LHCN-M2 (cell line): ENCODE results near the gene STX12. TPM values are rescaled to one million over a fixed set of nuclear protein-coding genes. Genes with fewer than 3 reads are reported as not detected.
"Not testable (repeated sequence)": the region's sequence is repeated elsewhere in the genome, so short reads cannot be mapped to it uniquely, and the experiment has no call there.

Source experiments
- DNase-seq: peaks from one replicate; pipeline ENCODE4 v3.0.0-alpha.2; 2012; ENCODE audit warnings: low read depth
- total RNA-seq: library from RNA; depleted of rRNA; stranded (reverse); fragments of >200 nt; gene quantifications from 2 replicates; pipeline ENCODE4 v1.2.3, GENCODE V29; 2014

STX12 gene
- total RNA-seq, 1 experiment from 2014 or later = 41.4 TPM

DNA sequence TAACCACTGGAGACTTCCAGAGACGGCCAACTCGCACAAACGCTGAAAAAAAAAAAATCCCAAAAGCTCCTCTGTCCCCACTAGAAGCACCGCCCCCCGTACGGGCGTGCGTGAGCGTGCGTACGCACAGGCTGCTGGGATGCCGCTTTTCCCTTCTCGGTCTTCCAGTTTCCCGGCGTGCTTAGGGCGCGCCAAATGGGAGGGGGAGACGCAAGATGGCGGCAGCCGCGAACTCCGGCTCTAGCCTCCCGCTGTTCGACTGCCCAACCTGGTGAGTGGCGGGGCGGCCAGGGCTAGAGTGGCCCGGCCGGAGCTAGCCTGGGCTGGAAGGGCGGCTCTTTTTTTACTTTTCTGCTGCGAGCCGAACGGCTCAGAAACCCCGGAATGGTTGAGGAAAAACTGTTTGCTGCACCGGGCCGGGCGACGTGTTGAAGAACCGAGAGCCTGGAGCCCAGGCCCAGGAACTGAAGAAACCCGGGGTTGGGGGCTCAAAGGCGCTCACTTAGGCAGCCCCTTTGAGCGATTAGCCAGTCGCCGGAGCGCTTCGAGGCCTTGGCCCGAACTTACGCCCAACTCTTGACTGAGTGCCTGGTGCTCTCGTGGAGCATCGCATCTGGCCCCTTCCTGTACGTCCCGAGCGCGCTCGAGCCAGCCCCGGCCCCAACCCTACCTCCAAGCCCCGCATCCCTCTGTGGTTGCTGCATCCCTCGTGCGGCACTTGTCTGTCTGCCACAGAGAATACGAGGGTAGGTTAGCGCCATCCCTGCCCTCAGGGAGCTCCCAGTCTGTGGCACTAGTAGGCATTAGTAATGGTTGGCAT lies 57.8 kb downstream of the STX12 start, which contains the start of gene PPP1R8:
TSS of gene PPP1R8 (plus strand) at position 162 of the 820 bp plus-strand sequence. CDS start at position 216, 54 bp downstream.
- DNase-seq = peak; percentile 96

DNA sequence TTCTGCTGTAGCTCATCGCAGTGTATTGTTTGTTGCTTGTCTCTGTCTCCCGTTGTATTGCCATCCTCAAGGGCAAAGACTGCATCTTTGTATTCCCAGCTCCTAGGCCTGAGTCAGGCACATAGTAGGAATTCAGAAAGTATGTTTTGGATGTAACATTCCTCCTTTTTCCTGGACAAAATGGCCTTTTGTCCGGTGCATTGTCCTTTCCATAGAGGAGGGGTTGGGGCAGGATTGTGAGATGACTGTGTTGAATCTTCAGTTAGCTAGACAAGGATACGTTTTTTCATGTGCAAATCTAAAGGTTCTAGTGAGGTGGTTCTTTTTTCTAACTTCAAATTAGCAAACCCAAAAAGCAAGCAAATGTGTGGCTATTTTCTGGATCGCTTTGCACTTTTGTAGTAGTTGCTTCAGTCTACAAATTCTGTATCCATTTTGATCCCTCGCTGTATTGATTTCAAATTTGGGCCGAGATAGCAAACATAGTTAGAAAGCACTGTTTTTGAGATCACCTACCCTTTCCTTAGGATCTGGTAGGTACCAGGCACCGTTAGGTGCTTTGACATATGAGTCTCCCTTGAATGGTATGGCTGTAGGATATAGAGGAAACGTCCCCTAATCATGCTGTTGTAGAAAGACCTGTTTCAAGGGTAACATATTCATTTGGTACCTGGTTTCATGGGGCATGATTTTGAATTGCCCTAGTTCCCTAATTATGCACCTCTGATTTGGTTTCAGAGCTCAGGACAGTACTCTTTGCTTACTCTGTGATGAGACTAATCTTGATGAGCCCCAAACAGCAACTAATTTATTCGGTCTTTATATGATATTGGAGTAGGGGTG lies 58.8 kb downstream of the STX12 start:
- peak; percentile 19 for DNase-seq

GRCh38 chr1:27832762-27833161 lies 59.7 kb downstream of the STX12 start:
- DNase-seq = peak; percentile 32

GRCh38 chr1:27833470-27833869 lies 60.5 kb downstream of the STX12 start:
- DNase-seq = no peak

DNA sequence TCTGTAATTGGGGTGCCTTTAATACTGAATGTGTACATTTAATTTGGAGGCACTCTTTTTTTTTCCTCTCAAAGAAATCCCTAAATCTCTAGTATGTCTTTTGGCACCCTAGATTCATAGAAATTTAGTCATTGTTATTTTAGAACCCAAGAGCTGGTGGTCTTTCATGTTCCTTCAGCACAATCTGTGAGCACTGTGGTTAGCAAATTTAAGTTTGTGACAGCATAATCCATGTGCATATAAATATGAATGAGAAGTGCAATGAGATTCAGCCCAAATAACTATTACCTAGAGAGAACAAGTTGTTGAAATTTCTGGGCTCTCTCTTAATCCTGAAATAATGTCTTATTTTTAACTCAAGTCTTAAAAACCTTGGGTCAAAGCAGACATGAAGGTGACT lies 62.0 kb downstream of the STX12 start:
- no peak for DNase-seq

GRCh38 chr1:27835501-27835900 lies 62.5 kb downstream of the STX12 start:
- no peak for DNase-seq

GRCh38 chr1:27849951-27850350 lies 76.9 kb downstream of the STX12 start:
- no peak for DNase-seq

DNA sequence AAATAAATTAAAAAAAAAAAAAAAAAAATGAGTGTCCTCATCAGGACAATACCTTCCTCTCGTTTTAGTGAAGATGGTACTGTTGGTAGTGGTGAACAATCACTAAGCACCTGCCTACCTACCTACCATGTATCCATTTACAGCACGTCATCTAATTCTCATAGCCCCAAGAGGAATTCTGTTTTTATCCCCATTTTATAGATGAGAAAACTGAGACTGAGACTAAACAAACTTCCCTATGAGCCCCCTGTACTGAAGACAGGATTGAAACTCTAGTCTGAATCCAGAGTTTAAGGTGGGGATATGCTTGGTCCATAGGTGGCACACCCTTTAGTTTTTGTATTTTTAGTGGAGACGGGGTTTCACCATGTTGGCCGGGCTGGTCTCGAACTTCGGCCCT lies 82.1 kb downstream of the STX12 start:
- no peak for DNase-seq

DNA sequence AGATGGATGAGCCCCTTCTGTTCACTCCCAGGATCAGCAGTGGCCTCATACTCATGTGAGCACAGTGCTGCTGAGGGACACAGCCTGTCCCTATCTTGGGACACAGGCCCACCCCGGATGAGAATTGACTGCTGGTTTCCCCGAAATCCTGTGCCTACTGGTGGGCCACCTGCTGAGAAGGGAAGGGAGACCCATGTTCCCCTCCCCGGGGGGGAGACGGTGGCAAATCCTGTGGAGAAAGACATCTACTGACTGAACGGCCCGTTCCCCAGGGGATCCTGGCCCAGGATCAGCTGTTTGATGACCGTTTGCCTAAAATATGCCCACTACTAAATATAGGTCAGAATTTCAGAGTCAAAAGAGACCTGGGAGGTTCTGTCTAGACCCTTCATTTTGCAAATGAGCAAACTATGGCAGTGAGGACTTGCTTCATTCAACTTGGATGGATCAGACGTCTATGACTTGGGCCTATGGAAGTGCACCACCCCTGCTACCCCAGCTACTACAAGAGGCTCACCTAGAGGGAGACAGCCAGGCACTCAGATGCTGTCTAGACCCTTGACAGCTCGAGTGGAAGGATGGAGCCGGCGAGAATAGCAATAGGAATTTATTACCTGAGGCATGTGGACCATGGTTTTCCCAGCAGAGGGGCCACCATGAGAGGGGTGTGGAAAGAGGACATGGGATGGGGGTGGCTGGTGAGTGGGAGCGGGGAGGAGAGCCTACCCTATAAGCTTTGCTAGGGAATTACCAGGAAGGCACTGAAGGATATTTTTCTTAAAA lies 83.7 kb downstream of the STX12 start:
- peak; percentile 11 for DNase-seq

- not testable (repeated sequence) for DNase-seq
Observed at GRCh38 chr1:27857552-27857951, 84.5 kb downstream of the STX12 start.

DNA sequence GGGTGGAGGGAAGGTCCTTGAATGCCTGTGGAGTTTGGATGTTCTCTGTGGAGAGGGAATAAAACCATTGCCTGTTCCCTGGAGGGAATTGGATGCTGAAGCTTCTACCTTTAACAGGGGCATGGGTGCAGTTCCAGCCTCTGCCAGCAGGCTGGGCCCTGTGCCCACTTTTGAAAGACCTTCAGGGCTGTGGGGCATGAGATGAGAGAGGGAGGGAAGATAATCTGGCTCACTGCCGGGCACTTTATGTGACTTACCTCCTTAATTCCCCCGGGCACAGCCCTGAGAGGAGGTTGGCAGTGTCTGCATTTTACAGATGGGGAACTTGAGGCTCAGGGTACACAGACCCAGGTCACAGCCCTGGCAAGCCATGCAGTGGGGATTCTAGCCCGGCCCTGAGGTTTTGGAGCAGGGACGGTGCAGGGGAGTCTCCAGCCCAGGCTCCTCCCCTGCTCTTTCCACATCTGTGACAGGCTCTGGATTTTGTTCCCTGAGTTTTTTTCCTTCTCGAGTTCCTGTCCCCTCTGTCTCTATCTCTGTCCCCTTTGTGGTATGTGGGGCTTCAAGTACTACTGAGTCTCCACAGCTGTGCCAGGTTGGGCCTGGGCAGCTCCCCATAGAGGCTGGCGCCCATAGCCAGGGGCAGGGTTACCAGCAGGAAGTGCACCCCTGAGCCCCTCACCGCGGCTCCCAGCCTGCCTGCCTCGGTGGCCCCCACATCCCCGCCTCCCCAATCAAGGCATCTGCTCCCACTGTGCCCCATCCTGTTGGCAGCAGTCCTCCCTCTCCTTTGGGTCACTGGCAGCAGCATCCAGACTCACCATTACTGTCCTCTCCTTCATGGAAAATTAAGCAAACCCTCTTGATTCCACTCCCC lies 85.3 kb downstream of the STX12 start:
- DNase-seq = peak; percentile 84

GRCh38 chr1:27858949-27859576 lies 86.0 kb downstream of the STX12 start:
- DNase-seq = no peak

DNA sequence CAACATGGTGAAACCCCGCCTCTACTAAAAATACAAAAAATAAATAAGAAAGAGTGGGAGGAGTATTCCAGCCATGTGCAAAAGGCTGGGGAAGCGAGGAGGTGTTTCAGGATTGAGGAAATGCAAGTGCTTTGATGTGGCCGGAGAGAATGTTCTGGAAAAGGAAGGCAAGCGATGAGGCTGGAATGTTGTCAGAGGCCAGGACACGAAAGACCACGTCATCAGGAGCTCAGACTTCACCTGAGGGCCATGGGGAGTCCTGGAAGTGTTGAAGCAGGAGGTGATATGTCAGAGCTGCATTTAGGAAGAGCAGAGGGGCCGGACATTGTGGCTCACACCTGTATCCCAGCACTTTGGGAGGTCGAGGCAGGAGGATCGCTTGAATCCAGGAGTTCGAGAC lies 88.4 kb downstream of the STX12 start:
- no peak for DNase-seq

DNA sequence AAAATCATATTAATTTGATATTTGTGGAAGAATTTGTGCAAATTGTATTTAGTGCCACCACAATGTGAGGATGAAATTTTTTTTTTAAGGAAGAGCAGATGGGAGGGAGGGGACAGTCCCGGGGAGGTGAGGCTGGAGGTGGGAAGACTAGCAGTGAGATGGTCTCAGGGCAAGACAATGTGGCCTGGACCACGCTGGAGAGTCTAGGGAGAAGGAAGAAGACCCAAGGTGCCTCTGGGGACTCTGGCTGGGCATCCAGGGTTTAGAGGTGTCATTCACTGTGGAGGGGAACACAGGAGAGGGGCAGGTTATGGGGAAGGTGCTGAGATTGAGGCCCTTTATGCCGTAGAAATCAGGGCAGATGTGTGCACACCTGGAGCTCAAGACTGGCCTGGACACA lies 89.0 kb downstream of the STX12 start:
- DNase-seq = no peak

- DNase-seq = peak; percentile 100
Observed at GRCh38 chr1:27862671-27863537, 89.9 kb downstream of the STX12 start.

DNA sequence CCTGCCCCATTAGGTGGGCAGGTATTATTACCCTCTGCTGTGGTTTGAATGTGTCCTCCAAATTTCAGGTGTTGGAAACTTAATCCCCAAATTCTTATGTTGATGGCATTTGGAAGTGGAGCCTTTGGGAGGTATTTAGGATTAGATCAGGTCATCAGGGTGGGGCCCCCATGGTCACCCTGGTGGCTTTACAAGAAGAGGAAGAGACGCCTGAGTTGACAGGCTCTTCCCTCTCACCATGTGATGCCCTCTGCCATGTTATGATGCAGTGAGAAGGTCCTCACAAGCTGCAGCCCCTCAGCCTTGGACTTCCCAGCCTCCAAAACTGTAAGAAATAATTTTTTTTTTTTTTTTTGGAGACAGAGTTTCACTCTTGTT lies 90.5 kb downstream of the STX12 start:
- DNase-seq = no peak

DNA sequence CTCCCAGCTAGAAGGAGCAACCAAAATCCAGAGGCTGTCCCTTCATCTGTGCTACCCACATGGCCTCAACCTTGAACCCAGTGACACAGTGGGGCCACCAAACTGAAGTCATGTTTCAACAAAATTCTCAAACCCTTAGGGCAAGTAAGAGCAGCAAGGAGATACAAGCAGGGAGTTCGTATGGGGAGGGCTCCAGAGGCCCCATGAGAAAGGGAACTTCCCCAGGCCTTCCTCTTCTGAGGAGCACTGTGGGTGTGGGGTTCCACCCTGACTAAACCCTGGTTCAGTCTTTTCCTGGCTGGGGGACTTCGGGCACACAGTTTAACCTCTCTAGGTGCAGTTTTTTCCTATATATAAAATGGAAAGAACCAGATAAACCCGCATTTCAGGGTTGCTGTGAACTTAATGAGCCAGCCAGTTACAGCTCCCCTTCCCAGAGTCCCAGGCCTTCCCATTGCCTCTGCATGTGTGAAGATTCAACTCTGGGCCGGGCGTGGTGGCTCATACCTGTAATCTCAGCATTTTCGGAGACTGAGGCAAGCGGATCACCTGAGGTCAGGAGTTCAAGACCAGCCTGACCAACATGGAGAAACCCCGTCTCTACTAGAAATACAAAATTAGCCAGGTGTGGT lies 91.4 kb downstream of the STX12 start:
- DNase-seq = no peak

- no peak for DNase-seq
Observed at GRCh38 chr1:27865821-27866220, 92.8 kb downstream of the STX12 start.

GRCh38 chr1:27868556-27868931 lies 95.5 kb downstream of the STX12 start:
- DNase-seq = no peak
